GM18909 (cell line): ENCODE results near the gene TEX9.

Experiments used
- ATAC-seq: cut with Tn5 transposase; IDR thresholded peaks from one replicate; pipeline ENCODE4 v1.9.1; 2021; ENCODE audit warnings: mild to moderate bottlenecking; ENCODE audit not compliant: unreplicated experiment, poor library complexity

The TEX9 gene

GRCh38 chr15:56432304-56432703 lies 67.1 kb downstream of the TEX9 start:
- ATAC-seq = no peak

GRCh38 chr15:56440214-56440770 lies 75.1 kb downstream of the TEX9 start:
- ATAC-seq = no peak

- ATAC-seq = no peak
Measured at GRCh38 chr15:56442354-56442753, 77.1 kb downstream of the TEX9 start.

- no peak for ATAC-seq
Measured at GRCh38 chr15:56445746-56446145, 80.5 kb downstream of the TEX9 start.

GRCh38 chr15:56454836-56455235 lies 89.6 kb downstream of the TEX9 start:
- ATAC-seq = no peak

GRCh38 chr15:56456229-56456628 lies 91.0 kb downstream of the TEX9 start:
- ATAC-seq = no peak

- ATAC-seq = no peak
Measured at GRCh38 chr15:56459096-56459495, 93.9 kb downstream of the TEX9 start.

GRCh38 chr15:56460071-56460470 lies 94.8 kb downstream of the TEX9 start:
- ATAC-seq = no peak

- ATAC-seq = no peak
Measured at GRCh38 chr15:56460947-56461346, 95.7 kb downstream of the TEX9 start.

- ATAC-seq = peak; percentile 99
Measured at GRCh38 chr15:56464893-56465520, 99.8 kb downstream of the TEX9 start, which contains the start of gene MNS1. Gene MNS1 (minus strand): TSS chr15:56465137. CDS start chr15:56464972, 165 bp downstream.

GRCh38 chr15:56467616-56468015 lies 102.4 kb downstream of the TEX9 start:
- no peak for ATAC-seq

- ATAC-seq = peak; percentile 48
Measured at GRCh38 chr15:56468401-56468800, 103.2 kb downstream of the TEX9 start.

GRCh38 chr15:56469483-56469882 lies 104.3 kb downstream of the TEX9 start:
- ATAC-seq = no peak

- no peak for ATAC-seq
Measured at GRCh38 chr15:56471440-56472069, 106.3 kb downstream of the TEX9 start.

- ATAC-seq = no peak
Measured at GRCh38 chr15:56472278-56472677, 107.1 kb downstream of the TEX9 start.

- no peak for ATAC-seq
Measured at GRCh38 chr15:56473017-56473416, 107.8 kb downstream of the TEX9 start.

GRCh38 chr15:56475351-56475750 lies 110.1 kb downstream of the TEX9 start:
- ATAC-seq = no peak
